A673 (cell line): ENCODE measurements around the gene ATG12.
"Not testable (repeated sequence)": the region's sequence is repeated elsewhere in the genome, so short reads cannot be mapped to it uniquely, and the experiment has no call there.

Experiments
- EZH2 ChIP-seq: fragments of 200-600 bp; sonication (generic); IDR thresholded peaks from 2 replicates; pipeline ENCODE4 v1.6.1; 2017; ENCODE audit warnings: borderline replicate concordance, low read depth, mild to moderate bottlenecking, mixed read lengths, antibody characterized with exemption, low read length; ENCODE audit not compliant: poor library complexity, severe bottlenecking
- TF ChIP-seq, protein P1 (sequence below): fragments of 300-800, 200-600 bp; sonication (generic); conservative IDR thresholded peaks from 2 replicates; pipeline ENCODE4 v1.5.1; 2017; ENCODE audit warnings: low read depth, mild to moderate bottlenecking, antibody characterized with exemption, low read length, moderate library complexity, mixed read lengths

DNA sequence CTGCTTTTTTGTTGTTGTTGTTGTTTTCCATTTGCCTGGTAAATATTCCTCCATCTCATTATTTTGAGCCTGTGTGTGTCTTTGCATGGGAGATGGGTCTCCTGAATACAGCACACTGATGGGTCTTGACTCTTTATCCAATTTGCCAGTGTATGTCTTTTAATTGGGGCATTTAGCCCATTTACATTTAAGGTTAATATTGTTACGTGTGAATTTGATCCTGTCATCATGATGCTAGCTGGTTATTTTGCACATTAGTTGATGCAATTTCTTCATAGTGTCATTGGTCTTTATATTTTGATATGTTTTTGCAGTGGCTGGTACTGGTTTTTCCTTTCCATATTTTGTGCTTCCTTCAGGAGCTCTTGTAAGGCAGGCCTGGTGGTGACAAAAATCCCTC lies 16.4 kb downstream of the ATG12 start:
- TF ChIP-seq EZH2: not testable (repeated sequence)
- TF ChIP-seq, protein P1, sequence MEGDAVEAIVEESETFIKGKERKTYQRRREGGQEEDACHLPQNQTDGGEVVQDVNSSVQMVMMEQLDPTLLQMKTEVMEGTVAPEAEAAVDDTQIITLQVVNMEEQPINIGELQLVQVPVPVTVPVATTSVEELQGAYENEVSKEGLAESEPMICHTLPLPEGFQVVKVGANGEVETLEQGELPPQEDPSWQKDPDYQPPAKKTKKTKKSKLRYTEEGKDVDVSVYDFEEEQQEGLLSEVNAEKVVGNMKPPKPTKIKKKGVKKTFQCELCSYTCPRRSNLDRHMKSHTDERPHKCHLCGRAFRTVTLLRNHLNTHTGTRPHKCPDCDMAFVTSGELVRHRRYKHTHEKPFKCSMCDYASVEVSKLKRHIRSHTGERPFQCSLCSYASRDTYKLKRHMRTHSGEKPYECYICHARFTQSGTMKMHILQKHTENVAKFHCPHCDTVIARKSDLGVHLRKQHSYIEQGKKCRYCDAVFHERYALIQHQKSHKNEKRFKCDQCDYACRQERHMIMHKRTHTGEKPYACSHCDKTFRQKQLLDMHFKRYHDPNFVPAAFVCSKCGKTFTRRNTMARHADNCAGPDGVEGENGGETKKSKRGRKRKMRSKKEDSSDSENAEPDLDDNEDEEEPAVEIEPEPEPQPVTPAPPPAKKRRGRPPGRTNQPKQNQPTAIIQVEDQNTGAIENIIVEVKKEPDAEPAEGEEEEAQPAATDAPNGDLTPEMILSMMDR: not testable (repeated sequence)
